GM19025 (cell line): ENCODE measurements around the gene NEK5.
"Not testable (repeated sequence)": the region's sequence is repeated elsewhere in the genome, so short reads cannot be mapped to it uniquely, and the experiment has no call there.

Experiments
- ATAC-seq: cut with Tn5 transposase; IDR thresholded peaks from one replicate; pipeline ENCODE4 v1.9.1; 2021; ENCODE audit warnings: mild to moderate bottlenecking, low read depth, moderate library complexity; ENCODE audit not compliant: unreplicated experiment

NEK5 gene

GRCh38 chr13:52082601-52083000 lies 46.3 kb downstream of the NEK5 start:
- ATAC-seq = no peak

GRCh38 chr13:52079891-52080290 lies 49.0 kb downstream of the NEK5 start:
- not testable (repeated sequence) for ATAC-seq

GRCh38 chr13:52070929-52071523 lies 57.8 kb downstream of the NEK5 start:
- no peak for ATAC-seq

- no peak for ATAC-seq
Observed at GRCh38 chr13:52067237-52067636, 61.6 kb downstream of the NEK5 start.

GRCh38 chr13:52061587-52061986 lies 67.3 kb downstream of the NEK5 start:
- ATAC-seq = no peak

- ATAC-seq = not testable (repeated sequence)
Observed at GRCh38 chr13:52061064-52061463, 67.8 kb downstream of the NEK5 start.

- no peak for ATAC-seq
Observed at GRCh38 chr13:52053460-52053859, 75.4 kb downstream of the NEK5 start.

GRCh38 chr13:52051400-52051799 lies 77.5 kb downstream of the NEK5 start:
- ATAC-seq = no peak

- no peak for ATAC-seq
Observed at GRCh38 chr13:52048516-52048915, 80.4 kb downstream of the NEK5 start.

GRCh38 chr13:52047463-52047862 lies 81.4 kb downstream of the NEK5 start:
- ATAC-seq = no peak

- no peak for ATAC-seq
Observed at GRCh38 chr13:52043675-52044074, 85.2 kb downstream of the NEK5 start.

- ATAC-seq = no peak
Observed at GRCh38 chr13:52036037-52036436, 92.8 kb downstream of the NEK5 start.

- no peak for ATAC-seq
Observed at GRCh38 chr13:52034616-52035226, 94.2 kb downstream of the NEK5 start.

GRCh38 chr13:52033039-52033438 lies 95.8 kb downstream of the NEK5 start:
- no peak for ATAC-seq

- ATAC-seq = not testable (repeated sequence)
Observed at GRCh38 chr13:52030401-52030800, 98.5 kb downstream of the NEK5 start.

GRCh38 chr13:52029569-52029968 lies 99.3 kb downstream of the NEK5 start:
- ATAC-seq = no peak

GRCh38 chr13:52027832-52028231 lies 101.0 kb downstream of the NEK5 start:
- ATAC-seq = no peak

- ATAC-seq = no peak
Observed at GRCh38 chr13:52026246-52026626, 102.6 kb downstream of the NEK5 start.

- no peak for ATAC-seq
Observed at GRCh38 chr13:52025475-52026245, 103.2 kb downstream of the NEK5 start.

GRCh38 chr13:52024481-52024880 lies 104.4 kb downstream of the NEK5 start, which contains the start of gene UTP14C:
Gene UTP14C, plus strand, starts transcription at chr13:52024691. Its CDS starts 4,114 bp downstream, at chr13:52028805.
- no peak for ATAC-seq

- ATAC-seq = no peak
Observed at GRCh38 chr13:52022356-52022755, 106.5 kb downstream of the NEK5 start.

- no peak for ATAC-seq
Observed at GRCh38 chr13:52020191-52020590, 108.7 kb downstream of the NEK5 start.
